Stomach (tissue), 9 donors: ENCODE data around the gene HINT3. TPM values are rescaled to one million over a fixed set of nuclear protein-coding genes. Genes with fewer than 3 reads are reported as not detected.
A peak's percentile ranks its signal among the peaks of the same experiment; 100 is the strongest.
"Not testable (repeated sequence)": the region's sequence is repeated elsewhere in the genome, so short reads cannot be mapped to it uniquely, and the experiment has no call there.

Source experiments
- DNase-seq, 2 donors: peaks; one replicate each; pipeline versions ENCODE4 v3.0.0 to v3.0.0-alpha.2; 2013 to 2019
- H3K27ac ChIP-seq, 5 donors: fragments of 200-600 bp in 4 of 5; sonication (generic) in 4 of 5; one replicate each; pipeline ENCODE4 v1.5.1; 2013 to 2019; ENCODE audit warnings: mild to moderate bottlenecking in 1 of 5, moderate library complexity in 1 of 5
- H3K27me3 ChIP-seq, 3 donors: fragments of 200-600 bp; sonication (generic); one replicate each; pipeline ENCODE4 v1.5.1; 2017 to 2019; ENCODE audit warnings: mixed run types in 1 of 3
- H3K36me3 ChIP-seq, 4 donors: fragments of 200-600 bp; sonication (generic); 1 replicate in 3 of 4; 2 replicates in 1 of 4; pipeline ENCODE4 v1.5.1; 2016 to 2019
- H3K4me1 ChIP-seq, 4 donors: fragments of 200-600 bp; sonication (generic); one replicate each; pipeline ENCODE4 v1.5.1; 2016 to 2019
- H3K4me3 ChIP-seq, 4 donors: fragments of 200-600 bp; sonication (generic) in 3 of 4; one replicate each; pipeline ENCODE4 v1.5.1; 2016 to 2019; ENCODE audit warnings: mild to moderate bottlenecking in 1 of 4
- H3K9me3 ChIP-seq, 4 donors: fragments of 200-600 bp; sonication (generic); one replicate each; pipeline ENCODE4 v1.5.1; 2016 to 2019
- EP300 ChIP-seq: sonication (generic); formaldehyde crosslinking; IDR thresholded peaks from one replicate; pipeline ENCODE4 v1.6.1; 2017; ENCODE audit warnings: antibody characterized with exemption
- POLR2A ChIP-seq, 4 donors: fragments of 450-650 bp; IDR thresholded peaks; one replicate each; pipeline ENCODE4 v1.6.1; 2016; ENCODE audit warnings: antibody characterized with exemption in 4 of 4, control low read depth in 2 of 4, mild to moderate bottlenecking in 1 of 4, moderate library complexity in 1 of 4
- POLR2AphosphoS5 ChIP-seq, 3 donors: sonication (generic); formaldehyde crosslinking; IDR thresholded peaks; one replicate each; pipeline ENCODE4 v1.6.1; 2016; ENCODE audit warnings: antibody characterized with exemption in 3 of 3
- WGBS, 5 donors: extraction: QIAGEN DNeasy Blood & Tissue Kit in 3 of 5; methylation state at CpG; one replicate each; pipeline versions ENCODE4 v1.1.5 to v1.1.7; 2013 to 2018; 5-methylcytosine and 5-hydroxymethylcytosine counted together
- intact Hi-C: fragments of 100-400 bp; cut with DNase I; formaldehyde crosslinking; loops from one replicate; pipeline ENCODE4 v1.15.1; 2023; ENCODE audit warnings: low total_unique reads
- polyA plus RNA-seq, 3 donors: library from polyadenylated mRNA; stranded (reverse); fragments of 200-250 nt; gene quantifications; one replicate each; pipeline ENCODE4 v1.2.3, GENCODE V29; 2013
- total RNA-seq, 5 donors: library from RNA; depleted of rRNA; stranded (reverse); fragments of >200 nt; gene quantifications; one replicate each; pipeline versions ENCODE4 v1.1.0 to v1.2.3, GENCODE V29; 2014 to 2016
- TF ChIP-seq, protein P1 (sequence below), 7 experiments: fragments of 450-650 bp in 4 of 7; fragments of 200-600 bp in 3 of 7; sonication (generic) in 3 of 7; IDR thresholded peaks; one replicate each; pipeline ENCODE4 v1.5.1; 2016 to 2019; ENCODE audit warnings: antibody characterized with exemption in 7 of 7, control low read depth in 2 of 7, mild to moderate bottlenecking in 1 of 7
- donor health status: healthy with polysubstance abuse.
- donor health status: Bipolar disorder and iron deficiency.
- donor health status: healthy.

The HINT3 gene
- total and polyA plus RNA-seq, 8 donors, result 9.3 to 36.0 (median 21.0) TPM

DNA sequence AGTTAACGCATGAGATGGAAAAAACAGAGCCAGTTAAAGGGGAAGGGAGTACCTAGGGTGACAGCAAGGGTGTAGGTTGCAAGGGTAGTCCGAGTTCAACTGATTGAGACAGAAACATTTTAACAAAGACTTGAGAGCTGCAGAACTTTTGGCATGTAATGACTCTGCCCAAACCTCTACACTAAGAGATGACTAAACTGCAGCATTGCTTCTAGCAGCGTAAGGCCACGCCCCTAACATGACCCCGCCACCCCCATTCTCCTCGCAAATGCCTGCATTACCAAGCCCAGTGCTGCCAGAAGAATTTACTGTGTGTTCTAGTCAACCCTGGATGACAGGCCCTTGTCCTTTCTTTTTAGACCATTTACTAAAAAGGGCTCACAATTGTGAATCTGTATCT lies 6.3 kb upstream of the HINT3 start:
- no peak for DNase-seq
- no peak overlapping the region for H3K27ac ChIP-seq
- TF ChIP-seq POLR2A (IDR thresholded peaks at IDR 0.05), result no peak
- TF ChIP-seq, protein P1, sequence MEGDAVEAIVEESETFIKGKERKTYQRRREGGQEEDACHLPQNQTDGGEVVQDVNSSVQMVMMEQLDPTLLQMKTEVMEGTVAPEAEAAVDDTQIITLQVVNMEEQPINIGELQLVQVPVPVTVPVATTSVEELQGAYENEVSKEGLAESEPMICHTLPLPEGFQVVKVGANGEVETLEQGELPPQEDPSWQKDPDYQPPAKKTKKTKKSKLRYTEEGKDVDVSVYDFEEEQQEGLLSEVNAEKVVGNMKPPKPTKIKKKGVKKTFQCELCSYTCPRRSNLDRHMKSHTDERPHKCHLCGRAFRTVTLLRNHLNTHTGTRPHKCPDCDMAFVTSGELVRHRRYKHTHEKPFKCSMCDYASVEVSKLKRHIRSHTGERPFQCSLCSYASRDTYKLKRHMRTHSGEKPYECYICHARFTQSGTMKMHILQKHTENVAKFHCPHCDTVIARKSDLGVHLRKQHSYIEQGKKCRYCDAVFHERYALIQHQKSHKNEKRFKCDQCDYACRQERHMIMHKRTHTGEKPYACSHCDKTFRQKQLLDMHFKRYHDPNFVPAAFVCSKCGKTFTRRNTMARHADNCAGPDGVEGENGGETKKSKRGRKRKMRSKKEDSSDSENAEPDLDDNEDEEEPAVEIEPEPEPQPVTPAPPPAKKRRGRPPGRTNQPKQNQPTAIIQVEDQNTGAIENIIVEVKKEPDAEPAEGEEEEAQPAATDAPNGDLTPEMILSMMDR (IDR thresholded peaks at IDR 0.05), result no peak
- TF ChIP-seq POLR2AphosphoS5 (IDR thresholded peaks at IDR 0.05), result no peak
- no peak for TF ChIP-seq EP300
- no peaks in the 10 kb centered on the region for H3K36me3 ChIP-seq
- H3K27me3 ChIP-seq, result no peaks in the 10 kb centered on the region
- 83 to 92% (median 90%) methylated on average over 6 of the region's 6 CpGs for WGBS, 5 donors
- no peaks in the 10 kb centered on the region for H3K9me3 ChIP-seq
- peaks cover 5 to 27% (median 10%) of the 10 kb centered on the region in 4 donors for H3K4me1 ChIP-seq
- H3K4me3 ChIP-seq, result no peak overlapping the region
- intact Hi-C loops, result no loop called here

DNA sequence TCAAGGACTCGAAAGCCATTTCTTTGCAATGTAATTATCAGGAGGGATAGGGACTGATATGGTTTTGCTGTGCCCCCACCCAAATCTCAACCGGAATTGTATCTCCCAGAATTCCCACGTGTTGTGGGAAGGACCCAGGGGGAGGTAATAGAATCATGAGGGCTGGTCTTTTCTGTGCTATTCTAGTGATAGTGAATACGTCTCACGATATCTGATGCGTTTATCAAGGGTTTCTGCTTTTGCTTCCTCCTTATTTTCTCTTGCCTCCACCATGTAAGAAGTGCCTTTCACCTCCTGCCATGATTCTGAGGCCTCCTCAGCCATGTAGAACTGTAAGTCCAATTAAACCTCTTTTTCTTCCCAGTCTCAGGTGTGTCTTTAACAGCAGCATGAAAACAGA lies 5.9 kb upstream of the HINT3 start:
- intact Hi-C loops, H3K36me3 ChIP-seq, H3K27me3 ChIP-seq, H3K9me3 ChIP-seq, DNase-seq, H3K4me3 ChIP-seq, H3K27ac ChIP-seq: not testable (repeated sequence)
- peaks cover under 1 to 24% (median 6%) of the 10 kb centered on the region in 4 donors for H3K4me1 ChIP-seq
- 88 to 93% (median 90%) methylated on average over 6 of the region's 6 CpGs for WGBS, 5 donors

DNA sequence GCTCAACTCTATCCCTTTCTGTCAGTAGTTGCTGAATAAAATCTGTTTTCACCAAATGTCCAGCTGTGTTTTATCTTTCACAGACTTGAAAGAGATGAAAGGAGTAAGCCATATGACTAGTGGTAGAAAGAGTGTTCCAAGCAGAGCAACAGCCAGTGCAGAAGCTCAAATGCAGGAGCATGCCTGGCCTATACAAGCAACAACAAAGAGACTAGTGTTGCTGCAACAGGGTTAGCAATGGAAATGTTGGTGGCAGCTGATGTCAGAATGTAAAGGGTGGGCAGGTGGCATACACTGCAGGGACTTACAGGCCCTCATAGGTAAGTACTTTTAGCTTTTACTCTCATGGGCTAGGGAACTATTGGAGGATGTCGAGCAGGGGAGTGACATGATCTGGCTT lies 5.2 kb upstream of the HINT3 start:
- intact Hi-C loops, result no loop called here
- no peaks in the 10 kb centered on the region for H3K36me3 ChIP-seq
- no peak overlapping the region for H3K4me3 ChIP-seq
- DNase-seq, result no peak
- whole genome bisulfite sequencing, 5 donors, result 88 to 100% (median 96%) methylated on average over 1 of the region's 1 CpG
- no peaks in the 10 kb centered on the region for H3K9me3 ChIP-seq
- TF ChIP-seq POLR2A (IDR thresholded peaks at IDR 0.05) (no peak), POLR2AphosphoS5 (IDR thresholded peaks at IDR 0.05) (no peak), EP300 (no peak)
- TF ChIP-seq, protein P1 (IDR thresholded peaks at IDR 0.05), result no peak
- H3K4me1 ChIP-seq, result peaks cover 0 to 24% (median 4%) of the 10 kb centered on the region in 4 donors
- no peak overlapping the region for H3K27ac ChIP-seq
- no peaks in the 10 kb centered on the region for H3K27me3 ChIP-seq

DNA sequence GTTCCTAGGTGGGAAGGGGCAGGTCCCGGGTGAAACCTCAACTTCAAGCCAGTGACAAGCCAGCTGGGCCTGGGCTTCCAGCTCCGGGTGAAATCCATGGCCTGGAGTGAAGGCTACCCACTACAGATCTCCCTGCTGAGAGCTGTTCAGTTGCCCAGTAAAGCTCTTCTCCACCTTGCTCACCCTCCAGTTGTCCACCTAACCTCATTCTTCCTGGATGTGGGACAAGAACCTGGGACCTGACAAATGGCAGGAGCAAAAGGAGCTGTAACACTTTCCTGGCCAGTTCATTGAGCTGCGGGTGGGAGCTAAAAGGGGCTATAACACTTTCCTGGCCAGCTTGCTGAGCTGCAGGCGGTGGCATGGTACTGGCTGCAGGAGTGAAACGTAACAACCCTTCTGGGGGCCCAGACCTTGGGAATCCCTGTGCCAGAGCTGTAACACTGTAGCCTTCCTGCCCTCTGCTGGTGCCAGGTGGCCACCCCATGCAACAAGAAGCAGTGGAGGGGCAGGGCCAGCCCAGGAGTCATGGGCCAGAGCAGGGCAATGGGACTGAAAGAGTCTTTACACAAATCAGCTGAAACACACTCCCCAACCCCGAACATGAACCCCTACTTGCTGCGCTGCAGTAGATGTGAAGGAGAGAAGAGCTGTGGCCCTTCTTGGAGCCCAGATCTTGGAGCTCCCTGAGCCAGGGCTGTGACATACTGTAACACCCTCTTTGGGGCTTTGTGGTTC lies 3.6 kb upstream of the HINT3 start:
- WGBS, 5 donors, result 85 to 94% (median 91%) methylated on average over 7 of the region's 7 CpGs
- no peak for TF ChIP-seq EP300
- TF ChIP-seq, protein P1 (IDR thresholded peaks at IDR 0.05), result peak in 1 of 7 experiments; percentile 7
- no peak overlapping the region for H3K27ac ChIP-seq
- peak in 1 of 2 donors; percentile 35 for DNase-seq
- H3K4me3 ChIP-seq, result no peak overlapping the region
- H3K4me1 ChIP-seq, result peaks cover 4 to 16% (median 9%) of the 10 kb centered on the region in 4 donors
- no peaks in the 10 kb centered on the region for H3K9me3 ChIP-seq
- intact Hi-C loops, result no loop called here
- H3K27me3 ChIP-seq, result no peaks in the 10 kb centered on the region
- no peaks in the 10 kb centered on the region for H3K36me3 ChIP-seq

DNA sequence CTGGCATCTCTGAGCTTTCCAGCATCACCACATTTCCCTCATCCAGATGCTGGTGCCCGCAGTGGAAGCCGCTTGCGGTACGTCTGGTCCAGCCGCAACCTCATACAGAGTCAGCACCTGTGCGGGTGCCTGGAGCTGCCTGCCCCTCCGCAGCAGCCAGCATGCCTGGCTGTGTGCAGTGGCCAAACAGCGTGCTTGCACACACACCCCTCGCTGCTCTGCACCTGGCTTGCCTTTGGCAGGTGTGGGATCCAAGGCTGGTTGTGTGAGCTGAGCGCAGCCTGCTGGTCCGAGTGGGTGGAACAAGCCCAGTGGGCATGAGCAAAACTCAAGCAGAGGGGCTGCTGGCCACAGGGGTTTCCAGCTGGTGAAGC lies 3.1 kb upstream of the HINT3 start:
- no peaks in the 10 kb centered on the region for H3K36me3 ChIP-seq
- intact Hi-C loops, result no loop called here
- no peak overlapping the region for H3K4me3 ChIP-seq
- peak; percentile 78 to 79 for DNase-seq
- TF ChIP-seq EP300 (no peak), POLR2A (IDR thresholded peaks at IDR 0.05) (no peak), POLR2AphosphoS5 (IDR thresholded peaks at IDR 0.05) (peak in 1 of 3 donors; percentile 43)
- TF ChIP-seq, protein P1 (IDR thresholded peaks at IDR 0.05), result peak in 4 of 7 experiments; percentile 21 to 74 (median 54)
- no peak overlapping the region for H3K27ac ChIP-seq
- peaks cover 9 to 19% (median 14%) of the 10 kb centered on the region in 4 donors for H3K4me1 ChIP-seq
- H3K9me3 ChIP-seq, result no peaks in the 10 kb centered on the region
- H3K27me3 ChIP-seq, result no peaks in the 10 kb centered on the region
- WGBS, 5 donors, result 55 to 63% (median 58%) methylated on average over 8 to 11 of the region's 11 CpGs
